Measurements from ENCODE around the gene RNF128.

RNF128 gene, protein sequence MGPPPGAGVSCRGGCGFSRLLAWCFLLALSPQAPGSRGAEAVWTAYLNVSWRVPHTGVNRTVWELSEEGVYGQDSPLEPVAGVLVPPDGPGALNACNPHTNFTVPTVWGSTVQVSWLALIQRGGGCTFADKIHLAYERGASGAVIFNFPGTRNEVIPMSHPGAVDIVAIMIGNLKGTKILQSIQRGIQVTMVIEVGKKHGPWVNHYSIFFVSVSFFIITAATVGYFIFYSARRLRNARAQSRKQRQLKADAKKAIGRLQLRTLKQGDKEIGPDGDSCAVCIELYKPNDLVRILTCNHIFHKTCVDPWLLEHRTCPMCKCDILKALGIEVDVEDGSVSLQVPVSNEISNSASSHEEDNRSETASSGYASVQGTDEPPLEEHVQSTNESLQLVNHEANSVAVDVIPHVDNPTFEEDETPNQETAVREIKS

DNA sequence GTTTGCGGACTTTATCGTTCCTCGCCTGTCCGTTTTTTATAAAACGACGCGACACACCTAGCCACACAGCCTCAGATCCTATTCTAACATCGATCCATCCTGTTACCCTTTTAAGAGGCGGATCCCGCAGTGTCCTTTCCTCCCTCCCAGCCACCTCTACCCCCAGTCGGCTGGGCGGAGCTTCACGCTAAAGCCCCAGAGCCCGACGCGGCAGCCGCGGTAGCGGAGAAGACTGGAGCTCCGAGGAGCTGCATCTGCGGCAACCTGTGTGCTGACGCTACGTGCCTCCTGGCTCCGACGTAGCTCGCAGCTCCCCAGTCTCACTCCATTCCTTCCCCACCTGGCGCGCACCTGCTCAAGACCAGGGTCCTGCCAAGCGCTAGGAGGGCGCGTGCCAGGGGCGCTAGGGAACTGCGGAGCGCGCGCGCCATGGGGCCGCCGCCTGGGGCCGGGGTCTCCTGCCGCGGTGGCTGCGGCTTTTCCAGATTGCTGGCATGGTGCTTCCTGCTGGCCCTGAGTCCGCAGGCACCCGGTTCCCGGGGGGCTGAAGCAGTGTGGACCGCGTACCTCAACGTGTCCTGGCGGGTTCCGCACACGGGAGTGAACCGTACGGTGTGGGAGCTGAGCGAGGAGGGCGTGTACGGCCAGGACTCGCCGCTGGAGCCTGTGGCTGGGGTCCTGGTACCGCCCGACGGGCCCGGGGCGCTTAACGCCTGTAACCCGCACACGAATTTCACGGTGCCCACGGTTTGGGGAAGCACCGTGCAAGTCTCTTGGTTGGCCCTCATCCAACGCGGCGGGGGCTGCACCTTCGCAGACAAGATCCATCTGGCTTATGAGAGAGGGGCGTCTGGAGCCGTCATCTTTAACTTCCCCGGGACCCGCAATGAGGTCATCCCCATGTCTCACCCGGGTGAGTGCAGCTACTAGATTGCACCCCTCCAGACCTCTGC is at the start of gene RNF128:
RNF128 (plus strand) TSS at position 217 of the 953 bp plus-strand sequence; CDS start at position 430, 213 bp downstream.
- Histone ChIP-seq H3K27ac (ENCODE audit: low read depth, low read length) (no peak within 1 kb of the TSS), H3K4me3 (ENCODE audit: low read length) (peak within 1 kb of the TSS; percentile 61), H3K27me3 (ENCODE audit: control insufficient read depth, insufficient read depth, low read length) (no peaks in the 10 kb centered on the region), H3K9ac (ENCODE audit: low read length) (no peak within 1 kb of the TSS), H3K36me3 (ENCODE audit: control insufficient read depth, insufficient read depth, low read length) (no peaks in the 10 kb centered on the region), H3K4me1 (ENCODE audit: control insufficient read depth, insufficient read depth, low read length) (no peaks in the 10 kb centered on the region)

GRCh38 chrX:106680716-106681115 is 45.8 kb upstream of the RNF128 start:
- Histone ChIP-seq H3K9ac (ENCODE audit: low read length) (no peak overlapping the region), H3K4me1 (ENCODE audit: control insufficient read depth, insufficient read depth, low read length) (no peaks in the 10 kb centered on the region), H3K27ac (ENCODE audit: low read depth, low read length) (no peak overlapping the region), H3K4me3 (ENCODE audit: low read length) (no peak overlapping the region), H3K36me3 (ENCODE audit: control insufficient read depth, insufficient read depth, low read length) (no peaks in the 10 kb centered on the region), H3K27me3 (ENCODE audit: control insufficient read depth, insufficient read depth, low read length) (no peaks in the 10 kb centered on the region)

GRCh38 chrX:106684207-106684606 is 42.3 kb upstream of the RNF128 start:
- Histone ChIP-seq H3K4me3 (ENCODE audit: low read length) (no peak overlapping the region), H3K4me1 (ENCODE audit: control insufficient read depth, insufficient read depth, low read length) (no peaks in the 10 kb centered on the region), H3K27ac (ENCODE audit: low read depth, low read length) (no peak overlapping the region), H3K9ac (ENCODE audit: low read length) (no peak overlapping the region), H3K27me3 (ENCODE audit: control insufficient read depth, insufficient read depth, low read length) (no peaks in the 10 kb centered on the region), H3K36me3 (ENCODE audit: control insufficient read depth, insufficient read depth, low read length) (no peaks in the 10 kb centered on the region)

- H3K36me3 ChIP-seq (ENCODE audit: control insufficient read depth, insufficient read depth, low read length) = no peaks in the 10 kb centered on the region
- no peaks in the 10 kb centered on the region for H3K27me3 ChIP-seq (ENCODE audit: control insufficient read depth, insufficient read depth, low read length)
- no peak overlapping the region for H3K27ac ChIP-seq (ENCODE audit: low read depth, low read length)
- no peak overlapping the region for H3K9ac ChIP-seq (ENCODE audit: low read length)
- H3K4me1 ChIP-seq (ENCODE audit: control insufficient read depth, insufficient read depth, low read length) = no peaks in the 10 kb centered on the region
- no peak overlapping the region for H3K4me3 ChIP-seq (ENCODE audit: low read length)
These were observed 34.0 kb upstream of the RNF128 start for GRCh38 chrX:106692425-106693065.

DNA sequence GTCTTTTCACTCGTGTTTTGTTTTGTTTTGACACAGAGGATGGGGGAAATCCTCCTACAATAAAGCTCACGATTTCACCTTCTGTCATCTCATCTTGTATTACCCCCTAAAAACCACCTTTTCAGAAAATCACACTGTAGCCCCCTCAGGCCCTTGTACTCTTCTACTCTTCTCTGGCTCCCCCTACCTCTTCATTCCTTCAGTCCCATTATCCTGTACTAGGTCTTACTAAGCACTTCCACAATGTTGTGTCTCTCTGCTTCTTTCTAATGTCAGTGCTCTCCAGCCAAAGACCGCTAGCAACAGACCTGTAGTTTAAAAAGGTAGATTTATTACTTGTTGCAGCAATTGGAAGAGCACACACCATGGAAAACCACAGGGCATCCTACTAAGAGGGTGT is 30.0 kb upstream of the RNF128 start:
- no peaks in the 10 kb centered on the region for H3K4me1 ChIP-seq (ENCODE audit: control insufficient read depth, insufficient read depth, low read length)
- H3K36me3 ChIP-seq (ENCODE audit: control insufficient read depth, insufficient read depth, low read length) = no peaks in the 10 kb centered on the region
- H3K4me3 ChIP-seq (ENCODE audit: low read length) = no peak overlapping the region
- no peak overlapping the region for H3K27ac ChIP-seq (ENCODE audit: low read depth, low read length)
- H3K9ac ChIP-seq (ENCODE audit: low read length) = no peak overlapping the region
- no peaks in the 10 kb centered on the region for H3K27me3 ChIP-seq (ENCODE audit: control insufficient read depth, insufficient read depth, low read length)

- Histone ChIP-seq H3K36me3 (ENCODE audit: control insufficient read depth, insufficient read depth, low read length) (no peaks in the 10 kb centered on the region), H3K9ac (ENCODE audit: low read length) (no peak overlapping the region), H3K27me3 (ENCODE audit: control insufficient read depth, insufficient read depth, low read length) (no peaks in the 10 kb centered on the region), H3K27ac (ENCODE audit: low read depth, low read length) (no peak overlapping the region), H3K4me1 (ENCODE audit: control insufficient read depth, insufficient read depth, low read length) (no peaks in the 10 kb centered on the region), H3K4me3 (ENCODE audit: low read length) (no peak overlapping the region)
These were observed 27.8 kb upstream of the RNF128 start for GRCh38 chrX:106698693-106699092.

- Histone ChIP-seq H3K27ac (ENCODE audit: low read depth, low read length) (no peak overlapping the region), H3K9ac (ENCODE audit: low read length) (no peak overlapping the region), H3K27me3 (ENCODE audit: control insufficient read depth, insufficient read depth, low read length) (no peaks in the 10 kb centered on the region), H3K4me3 (ENCODE audit: low read length) (no peak overlapping the region), H3K36me3 (ENCODE audit: control insufficient read depth, insufficient read depth, low read length) (no peaks in the 10 kb centered on the region), H3K4me1 (ENCODE audit: control insufficient read depth, insufficient read depth, low read length) (no peaks in the 10 kb centered on the region)
These were observed 23.9 kb upstream of the RNF128 start for GRCh38 chrX:106702636-106703035.

GRCh38 chrX:106706466-106706865 is 20.0 kb upstream of the RNF128 start:
- Histone ChIP-seq H3K36me3 (ENCODE audit: control insufficient read depth, insufficient read depth, low read length) (no peaks in the 10 kb centered on the region), H3K9ac (ENCODE audit: low read length) (no peak overlapping the region), H3K4me3 (ENCODE audit: low read length) (no peak overlapping the region), H3K4me1 (ENCODE audit: control insufficient read depth, insufficient read depth, low read length) (no peaks in the 10 kb centered on the region), H3K27ac (ENCODE audit: low read depth, low read length) (no peak overlapping the region), H3K27me3 (ENCODE audit: control insufficient read depth, insufficient read depth, low read length) (no peaks in the 10 kb centered on the region)

GRCh38 chrX:106707771-106708454 is 18.6 kb upstream of the RNF128 start:
- Histone ChIP-seq H3K27ac (ENCODE audit: low read depth, low read length) (no peak overlapping the region), H3K9ac (ENCODE audit: low read length) (no peak overlapping the region), H3K4me3 (ENCODE audit: low read length) (no peak overlapping the region), H3K4me1 (ENCODE audit: control insufficient read depth, insufficient read depth, low read length) (no peaks in the 10 kb centered on the region), H3K27me3 (ENCODE audit: control insufficient read depth, insufficient read depth, low read length) (no peaks in the 10 kb centered on the region), H3K36me3 (ENCODE audit: control insufficient read depth, insufficient read depth, low read length) (no peaks in the 10 kb centered on the region)

- no peaks in the 10 kb centered on the region for H3K4me1 ChIP-seq (ENCODE audit: control insufficient read depth, insufficient read depth, low read length)
- no peaks in the 10 kb centered on the region for H3K27me3 ChIP-seq (ENCODE audit: control insufficient read depth, insufficient read depth, low read length)
- H3K36me3 ChIP-seq (ENCODE audit: control insufficient read depth, insufficient read depth, low read length) = no peaks in the 10 kb centered on the region
- no peak overlapping the region for H3K4me3 ChIP-seq (ENCODE audit: low read length)
- H3K27ac ChIP-seq (ENCODE audit: low read depth, low read length) = no peak overlapping the region
- no peak overlapping the region for H3K9ac ChIP-seq (ENCODE audit: low read length)
These were observed 15.7 kb upstream of the RNF128 start for GRCh38 chrX:106710771-106711170.

DNA sequence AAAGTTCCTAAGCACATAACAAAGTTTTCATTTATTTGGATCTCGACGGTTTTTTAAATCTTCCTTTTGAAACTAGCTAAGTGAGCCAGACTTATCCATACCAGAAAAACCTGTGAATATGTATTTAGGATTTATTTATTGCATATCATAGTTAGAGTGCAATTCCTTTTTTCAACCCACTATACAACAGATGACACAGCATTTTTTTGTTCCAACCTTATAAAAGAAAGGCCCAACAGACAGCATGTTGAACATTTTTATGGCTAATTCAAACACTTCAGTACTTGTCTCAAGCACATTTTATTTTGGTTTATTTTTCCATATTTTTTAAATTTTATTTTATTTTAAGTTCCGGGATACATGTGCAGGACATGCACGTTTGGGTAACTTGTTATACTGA is 15.1 kb upstream of the RNF128 start:
- no peak overlapping the region for H3K27ac ChIP-seq (ENCODE audit: low read depth, low read length)
- H3K4me3 ChIP-seq (ENCODE audit: low read length) = no peak overlapping the region
- H3K4me1 ChIP-seq (ENCODE audit: control insufficient read depth, insufficient read depth, low read length) = no peaks in the 10 kb centered on the region
- no peaks in the 10 kb centered on the region for H3K27me3 ChIP-seq (ENCODE audit: control insufficient read depth, insufficient read depth, low read length)
- H3K9ac ChIP-seq (ENCODE audit: low read length) = no peak overlapping the region
- no peaks in the 10 kb centered on the region for H3K36me3 ChIP-seq (ENCODE audit: control insufficient read depth, insufficient read depth, low read length)

DNA sequence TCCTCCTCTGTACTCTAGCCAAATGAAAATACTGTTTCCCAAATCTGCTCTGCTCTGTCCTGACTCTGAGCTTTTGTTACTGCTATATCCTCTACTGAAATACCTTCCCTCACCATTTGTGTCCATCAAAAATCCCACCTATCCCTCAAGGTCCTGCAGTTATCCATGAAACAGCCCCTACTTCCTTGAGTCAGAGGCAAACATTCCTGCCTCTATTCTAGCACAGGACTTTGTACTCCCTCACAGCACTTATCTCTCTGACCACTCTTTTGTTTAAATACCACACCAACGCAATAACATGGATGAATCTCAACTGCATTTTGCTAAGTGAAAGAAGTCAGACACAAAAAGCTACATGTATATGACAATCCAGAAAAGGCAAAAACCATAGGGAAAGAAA is 10.5 kb upstream of the RNF128 start:
- Histone ChIP-seq H3K4me3 (ENCODE audit: low read length) (no peak overlapping the region), H3K4me1 (ENCODE audit: control insufficient read depth, insufficient read depth, low read length) (no peaks in the 10 kb centered on the region), H3K36me3 (ENCODE audit: control insufficient read depth, insufficient read depth, low read length) (no peaks in the 10 kb centered on the region), H3K27ac (ENCODE audit: low read depth, low read length) (no peak overlapping the region), H3K27me3 (ENCODE audit: control insufficient read depth, insufficient read depth, low read length) (peaks cover 3% of the 10 kb centered on the region), H3K9ac (ENCODE audit: low read length) (no peak overlapping the region)

Data from rectal smooth muscle tissue (tissue), 1 donor.